ENCODE data around the gene IL13RA1. TPM values are rescaled to one million over a fixed set of nuclear protein-coding genes. Genes with fewer than 3 reads are reported as not detected.
A peak's percentile ranks its signal among the peaks of the same experiment; 100 is the strongest.
"Not testable (repeated sequence)": the region's sequence is repeated elsewhere in the genome, so short reads cannot be mapped to it uniquely, and the experiment has no call there.

Gene IL13RA1
- total RNA-seq, 1 experiment from 2014 or later = 0.93 TPM

- H3K36me3 ChIP-seq (ENCODE audit: insufficient read depth, low read length) = no peaks in the 10 kb centered on the region
- no peak overlapping the region for H3K9ac ChIP-seq (ENCODE audit: low read length)
- no peaks in the 10 kb centered on the region for H3K9me2 ChIP-seq (replicated peaks; ENCODE audit: insufficient read depth, low read length)
- H3K4me2 ChIP-seq (ENCODE audit: low read depth, low read length, poor library complexity, severe bottlenecking) = no peak overlapping the region
- H3K27ac ChIP-seq (ENCODE audit: low read length) = no peak overlapping the region
- no peak overlapping the region for H3K4me3 ChIP-seq (ENCODE audit: low read length)
- no peaks in the 10 kb centered on the region for H4K20me1 ChIP-seq (ENCODE audit: insufficient read depth, low read depth, low read length)
- no peaks in the 10 kb centered on the region for H3K79me2 ChIP-seq (ENCODE audit: low read length)
- H3K4me1 ChIP-seq (ENCODE audit: low read length) = no peaks in the 10 kb centered on the region
- H3K27me3 ChIP-seq (ENCODE audit: low read length) = no peaks in the 10 kb centered on the region
- no peaks in the 10 kb centered on the region for H3K9me3 ChIP-seq (ENCODE audit: low read length)
- H2AFZ ChIP-seq (ENCODE audit: low read length) = no peak overlapping the region
- no peak for DNase-seq
Measured at GRCh38 chrX:118773782-118774181, 46.4 kb downstream of the IL13RA1 start.

DNA sequence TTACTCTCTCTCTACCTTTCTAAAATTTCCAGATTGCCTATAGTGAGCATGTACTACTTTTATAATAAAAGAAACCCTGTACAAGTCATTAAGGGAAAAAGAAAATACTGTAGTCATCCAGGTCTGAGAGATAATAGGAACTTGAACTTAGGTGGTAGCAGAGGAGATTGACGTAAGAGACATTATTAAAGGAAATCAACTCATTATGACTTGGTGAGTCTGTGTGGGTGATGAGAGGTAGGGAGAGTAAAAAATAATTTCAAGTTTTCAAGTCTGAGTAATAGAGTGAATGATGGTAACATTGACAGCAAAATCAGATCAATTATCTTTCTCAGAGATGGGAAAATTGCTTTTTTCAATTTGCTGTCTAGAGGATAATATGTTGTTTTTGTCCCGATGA lies 52.2 kb downstream of the IL13RA1 start:
- Histone ChIP-seq H3K79me2 (ENCODE audit: low read length) (no peaks in the 10 kb centered on the region), H3K36me3 (ENCODE audit: insufficient read depth, low read length) (no peaks in the 10 kb centered on the region), H3K4me2 (ENCODE audit: low read depth, low read length, poor library complexity, severe bottlenecking) (no peak overlapping the region), H3K4me3 (ENCODE audit: low read length) (no peak overlapping the region), H3K27ac (ENCODE audit: low read length) (no peak overlapping the region), H3K9ac (ENCODE audit: low read length) (no peak overlapping the region), H2AFZ (ENCODE audit: low read length) (no peak overlapping the region), H3K9me2 (replicated peaks; ENCODE audit: insufficient read depth, low read length) (no peaks in the 10 kb centered on the region), H4K20me1 (ENCODE audit: insufficient read depth, low read depth, low read length) (no peaks in the 10 kb centered on the region), H3K4me1 (ENCODE audit: low read length) (no peaks in the 10 kb centered on the region), H3K27me3 (ENCODE audit: low read length) (no peaks in the 10 kb centered on the region), H3K9me3 (ENCODE audit: low read length) (no peaks in the 10 kb centered on the region)
- no peak for DNase-seq

GRCh38 chrX:118780509-118780908 lies 53.1 kb downstream of the IL13RA1 start:
- no peak for DNase-seq
- H3K36me3 ChIP-seq (ENCODE audit: insufficient read depth, low read length) = no peaks in the 10 kb centered on the region
- no peak overlapping the region for H3K4me2 ChIP-seq (ENCODE audit: low read depth, low read length, poor library complexity, severe bottlenecking)
- H3K9ac ChIP-seq (ENCODE audit: low read length) = no peak overlapping the region
- H3K4me3 ChIP-seq (ENCODE audit: low read length) = no peak overlapping the region
- no peaks in the 10 kb centered on the region for H3K9me3 ChIP-seq (ENCODE audit: low read length)
- H3K9me2 ChIP-seq (replicated peaks; ENCODE audit: insufficient read depth, low read length) = no peaks in the 10 kb centered on the region
- H4K20me1 ChIP-seq (ENCODE audit: insufficient read depth, low read depth, low read length) = no peaks in the 10 kb centered on the region
- H3K27ac ChIP-seq (ENCODE audit: low read length) = no peak overlapping the region
- no peaks in the 10 kb centered on the region for H3K79me2 ChIP-seq (ENCODE audit: low read length)
- H2AFZ ChIP-seq (ENCODE audit: low read length) = no peak overlapping the region
- no peaks in the 10 kb centered on the region for H3K27me3 ChIP-seq (ENCODE audit: low read length)
- H3K4me1 ChIP-seq (ENCODE audit: low read length) = no peaks in the 10 kb centered on the region

DNA sequence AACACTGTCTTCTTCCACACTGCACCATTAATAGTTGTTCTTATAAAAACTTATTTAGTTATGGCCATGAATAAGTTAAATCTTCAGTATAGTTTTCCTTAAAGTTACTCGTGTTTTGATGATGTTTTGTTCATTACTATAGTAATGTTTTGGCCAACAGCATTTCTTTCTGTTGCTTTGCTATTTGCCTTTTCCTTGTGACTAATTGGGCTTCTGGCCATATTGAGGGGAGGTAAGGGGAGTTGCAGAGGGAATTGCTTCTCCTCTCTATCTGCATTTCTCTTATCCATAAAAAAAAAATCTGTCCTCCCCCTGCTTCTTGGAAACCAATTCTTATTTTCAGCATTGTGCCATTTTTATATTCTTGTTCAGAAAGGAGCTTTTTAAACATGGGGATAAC lies 53.5 kb downstream of the IL13RA1 start:
- no peaks in the 10 kb centered on the region for H3K79me2 ChIP-seq (ENCODE audit: low read length)
- H3K9ac ChIP-seq (ENCODE audit: low read length) = no peak overlapping the region
- no peak overlapping the region for H3K27ac ChIP-seq (ENCODE audit: low read length)
- H3K4me3 ChIP-seq (ENCODE audit: low read length) = no peak overlapping the region
- no peaks in the 10 kb centered on the region for H3K36me3 ChIP-seq (ENCODE audit: insufficient read depth, low read length)
- no peak overlapping the region for H2AFZ ChIP-seq (ENCODE audit: low read length)
- no peak for DNase-seq
- no peaks in the 10 kb centered on the region for H3K27me3 ChIP-seq (ENCODE audit: low read length)
- no peaks in the 10 kb centered on the region for H3K9me3 ChIP-seq (ENCODE audit: low read length)
- no peaks in the 10 kb centered on the region for H3K9me2 ChIP-seq (replicated peaks; ENCODE audit: insufficient read depth, low read length)
- H3K4me1 ChIP-seq (ENCODE audit: low read length) = no peaks in the 10 kb centered on the region
- H4K20me1 ChIP-seq (ENCODE audit: insufficient read depth, low read depth, low read length) = no peaks in the 10 kb centered on the region
- H3K4me2 ChIP-seq (ENCODE audit: low read depth, low read length, poor library complexity, severe bottlenecking) = no peak overlapping the region

DNA sequence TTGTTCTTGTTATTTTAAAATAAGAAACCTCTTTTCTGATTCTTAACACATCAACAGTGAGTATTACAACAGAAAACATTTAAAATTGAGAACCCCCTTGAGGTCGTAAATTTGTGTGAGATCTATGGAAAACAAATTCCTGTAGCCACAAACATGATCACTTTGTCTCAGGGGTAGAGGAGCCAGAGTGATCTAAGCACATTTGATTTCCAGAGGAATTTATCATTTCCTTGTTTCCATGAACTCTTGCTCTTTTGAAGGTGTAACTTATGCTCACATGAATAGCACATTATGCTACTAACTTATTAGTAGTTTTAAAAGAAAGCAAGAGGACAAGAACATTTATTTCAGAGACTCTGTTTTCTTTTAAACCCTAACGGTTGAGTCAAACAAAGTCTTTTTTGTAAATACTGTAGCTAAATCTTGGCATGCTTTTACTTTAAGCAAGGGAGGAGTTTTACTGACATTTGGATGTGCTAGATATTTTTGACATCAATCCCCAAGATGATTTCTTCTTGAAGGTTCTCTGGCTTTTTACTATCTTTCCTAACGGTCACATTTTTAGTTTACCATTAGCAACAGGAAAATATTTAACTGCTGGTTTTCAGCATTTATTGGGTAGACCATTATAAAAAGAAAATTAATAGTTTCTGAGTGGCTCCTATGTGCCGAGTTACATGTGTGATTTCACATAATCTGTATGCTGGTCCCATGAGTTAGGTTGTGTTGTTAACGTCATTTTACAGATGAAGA lies 68.3 kb downstream of the IL13RA1 start:
- Histone ChIP-seq H4K20me1 (ENCODE audit: insufficient read depth, low read depth, low read length) (no peaks in the 10 kb centered on the region), H3K27ac (ENCODE audit: low read length) (no peak overlapping the region), H3K4me1 (ENCODE audit: low read length) (no peaks in the 10 kb centered on the region), H3K36me3 (ENCODE audit: insufficient read depth, low read length) (no peaks in the 10 kb centered on the region), H3K4me3 (ENCODE audit: low read length) (no peak overlapping the region), H3K9ac (ENCODE audit: low read length) (no peak overlapping the region), H3K4me2 (ENCODE audit: low read depth, low read length, poor library complexity, severe bottlenecking) (no peak overlapping the region), H3K79me2 (ENCODE audit: low read length) (no peaks in the 10 kb centered on the region), H3K9me3 (ENCODE audit: low read length) (no peaks in the 10 kb centered on the region), H3K27me3 (ENCODE audit: low read length) (no peaks in the 10 kb centered on the region), H2AFZ (ENCODE audit: low read length) (no peak overlapping the region), H3K9me2 (replicated peaks; ENCODE audit: insufficient read depth, low read length) (no peaks in the 10 kb centered on the region)
- no peak for DNase-seq

GRCh38 chrX:118802857-118803256 lies 75.5 kb downstream of the IL13RA1 start:
- H3K4me3 ChIP-seq (ENCODE audit: low read length) = no peak overlapping the region
- H3K9ac ChIP-seq (ENCODE audit: low read length) = no peak overlapping the region
- no peaks in the 10 kb centered on the region for H4K20me1 ChIP-seq (ENCODE audit: insufficient read depth, low read depth, low read length)
- no peaks in the 10 kb centered on the region for H3K9me3 ChIP-seq (ENCODE audit: low read length)
- DNase-seq = no peak
- H3K79me2 ChIP-seq (ENCODE audit: low read length) = no peaks in the 10 kb centered on the region
- no peaks in the 10 kb centered on the region for H3K9me2 ChIP-seq (replicated peaks; ENCODE audit: insufficient read depth, low read length)
- H3K27ac ChIP-seq (ENCODE audit: low read length) = no peak overlapping the region
- H3K27me3 ChIP-seq (ENCODE audit: low read length) = no peaks in the 10 kb centered on the region
- no peaks in the 10 kb centered on the region for H3K4me1 ChIP-seq (ENCODE audit: low read length)
- H2AFZ ChIP-seq (ENCODE audit: low read length) = no peak overlapping the region
- H3K4me2 ChIP-seq (ENCODE audit: low read depth, low read length, poor library complexity, severe bottlenecking) = no peak overlapping the region
- no peaks in the 10 kb centered on the region for H3K36me3 ChIP-seq (ENCODE audit: insufficient read depth, low read length)

- Histone ChIP-seq H3K4me1 (ENCODE audit: low read length) (no peaks in the 10 kb centered on the region), H4K20me1 (ENCODE audit: insufficient read depth, low read depth, low read length) (no peaks in the 10 kb centered on the region), H3K27ac (ENCODE audit: low read length) (no peak overlapping the region), H3K79me2 (ENCODE audit: low read length) (no peaks in the 10 kb centered on the region), H3K9me2 (replicated peaks; ENCODE audit: insufficient read depth, low read length) (no peaks in the 10 kb centered on the region), H3K9ac (ENCODE audit: low read length) (no peak overlapping the region), H2AFZ (ENCODE audit: low read length) (no peak overlapping the region), H3K4me2 (ENCODE audit: low read depth, low read length, poor library complexity, severe bottlenecking) (no peak overlapping the region), H3K9me3 (ENCODE audit: low read length) (no peaks in the 10 kb centered on the region), H3K27me3 (ENCODE audit: low read length) (no peaks in the 10 kb centered on the region), H3K4me3 (ENCODE audit: low read length) (no peak overlapping the region), H3K36me3 (ENCODE audit: insufficient read depth, low read length) (no peaks in the 10 kb centered on the region)
- DNase-seq = peak; percentile 85
Measured at GRCh38 chrX:118807151-118808017, 80.0 kb downstream of the IL13RA1 start.

GRCh38 chrX:118817257-118817656 lies 89.9 kb downstream of the IL13RA1 start:
- not testable (repeated sequence) for H2AFZ ChIP-seq (ENCODE audit: low read length); H3K4me2 ChIP-seq (ENCODE audit: low read depth, low read length, poor library complexity, severe bottlenecking); DNase-seq

More at GRCh38 chrX:118817257-118817656, 89.9 kb downstream of the IL13RA1 start:
- not testable (repeated sequence) for H4K20me1 ChIP-seq (ENCODE audit: insufficient read depth, low read depth, low read length); H3K27ac ChIP-seq (ENCODE audit: low read length); H3K9me2 ChIP-seq (replicated peaks; ENCODE audit: insufficient read depth, low read length); H3K9ac ChIP-seq (ENCODE audit: low read length); H3K4me3 ChIP-seq (ENCODE audit: low read length); H3K27me3 ChIP-seq (ENCODE audit: low read length); H3K79me2 ChIP-seq (ENCODE audit: low read length); H3K4me1 ChIP-seq (ENCODE audit: low read length); H3K9me3 ChIP-seq (ENCODE audit: low read length); H3K36me3 ChIP-seq (ENCODE audit: insufficient read depth, low read length)
